ENCODE data around the gene TEX101. TPM values are rescaled to one million over a fixed set of nuclear protein-coding genes. Genes with fewer than 3 reads are reported as not detected.

Gene TEX101
- total RNA-seq, 1 experiment from 2014 or later = not detected

DNA sequence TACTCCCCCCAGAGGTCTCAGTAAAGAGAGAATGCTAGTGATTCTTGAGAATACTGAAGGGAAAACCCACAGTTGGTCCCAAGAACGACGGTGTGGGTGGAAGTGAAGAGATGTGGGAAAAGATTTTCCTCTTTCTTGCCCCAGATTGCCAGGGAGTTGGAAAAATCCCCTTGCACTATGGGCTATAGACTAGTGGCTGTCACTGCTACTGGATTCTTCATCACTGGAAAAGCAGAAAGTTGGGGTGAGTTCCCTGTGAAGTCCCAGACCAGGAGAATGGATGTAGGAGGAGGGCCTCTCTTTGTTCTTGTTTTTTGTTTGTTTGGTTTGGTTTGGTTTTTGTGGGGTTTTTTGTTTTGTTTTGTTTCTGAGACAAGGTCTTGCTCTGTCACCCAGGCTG, 39.3 kb downstream of the TEX101 start:
- CTCF ChIA-PET = no interaction called here
- Histone ChIP-seq H3K4me3 (ENCODE audit: low read depth in 2 of 2, low read length in 2 of 2) (no peak overlapping the region), H3K27ac (ENCODE audit: low read length) (no peak overlapping the region), H3K4me1 (ENCODE audit: control insufficient read depth, insufficient read depth, low read length) (no peaks in the 10 kb centered on the region), H3K9me3 (ENCODE audit: control insufficient read depth, insufficient read depth, low read depth, low read length) (no peaks in the 10 kb centered on the region), H3K36me3 (ENCODE audit: control insufficient read depth, insufficient read depth, low read length) (no peaks in the 10 kb centered on the region), H3K27me3 (ENCODE audit: control insufficient read depth, insufficient read depth, low read length) (no peaks in the 10 kb centered on the region)
- no peak for ATAC-seq
- no TSS peak for BruUV-seq (replicated peaks)
- POLR2A ChIA-PET = no interaction called here
- in situ Hi-C loops (cut with HindIII; ENCODE audit: low pct_unique_long_range_greater_than_20kb, low sequenced_read_pairs) = no loop called here
- no peak for DNase-seq (ENCODE audit: low read depth, low spot score)
- intact Hi-C loops (cut with micrococcal nuclease; ENCODE audit: unreplicated experiment) = no loop called here
- TF ChIP-seq, protein P1, sequence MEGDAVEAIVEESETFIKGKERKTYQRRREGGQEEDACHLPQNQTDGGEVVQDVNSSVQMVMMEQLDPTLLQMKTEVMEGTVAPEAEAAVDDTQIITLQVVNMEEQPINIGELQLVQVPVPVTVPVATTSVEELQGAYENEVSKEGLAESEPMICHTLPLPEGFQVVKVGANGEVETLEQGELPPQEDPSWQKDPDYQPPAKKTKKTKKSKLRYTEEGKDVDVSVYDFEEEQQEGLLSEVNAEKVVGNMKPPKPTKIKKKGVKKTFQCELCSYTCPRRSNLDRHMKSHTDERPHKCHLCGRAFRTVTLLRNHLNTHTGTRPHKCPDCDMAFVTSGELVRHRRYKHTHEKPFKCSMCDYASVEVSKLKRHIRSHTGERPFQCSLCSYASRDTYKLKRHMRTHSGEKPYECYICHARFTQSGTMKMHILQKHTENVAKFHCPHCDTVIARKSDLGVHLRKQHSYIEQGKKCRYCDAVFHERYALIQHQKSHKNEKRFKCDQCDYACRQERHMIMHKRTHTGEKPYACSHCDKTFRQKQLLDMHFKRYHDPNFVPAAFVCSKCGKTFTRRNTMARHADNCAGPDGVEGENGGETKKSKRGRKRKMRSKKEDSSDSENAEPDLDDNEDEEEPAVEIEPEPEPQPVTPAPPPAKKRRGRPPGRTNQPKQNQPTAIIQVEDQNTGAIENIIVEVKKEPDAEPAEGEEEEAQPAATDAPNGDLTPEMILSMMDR (IDR thresholded peaks at IDR 0.05) = no peak
- TF ChIP-seq TCF7L2 (IDR thresholded peaks at IDR 0.05; ENCODE audit: low read depth, low read length) (no peak), POLR2AphosphoS5 (IDR thresholded peaks at IDR 0.05; ENCODE audit: low read depth, low read length) (no peak), SIN3A (IDR thresholded peaks at IDR 0.05; ENCODE audit: borderline replicate concordance, insufficient read depth, low read depth, low read length) (no peak)
- TF ChIP-seq, protein P2, sequence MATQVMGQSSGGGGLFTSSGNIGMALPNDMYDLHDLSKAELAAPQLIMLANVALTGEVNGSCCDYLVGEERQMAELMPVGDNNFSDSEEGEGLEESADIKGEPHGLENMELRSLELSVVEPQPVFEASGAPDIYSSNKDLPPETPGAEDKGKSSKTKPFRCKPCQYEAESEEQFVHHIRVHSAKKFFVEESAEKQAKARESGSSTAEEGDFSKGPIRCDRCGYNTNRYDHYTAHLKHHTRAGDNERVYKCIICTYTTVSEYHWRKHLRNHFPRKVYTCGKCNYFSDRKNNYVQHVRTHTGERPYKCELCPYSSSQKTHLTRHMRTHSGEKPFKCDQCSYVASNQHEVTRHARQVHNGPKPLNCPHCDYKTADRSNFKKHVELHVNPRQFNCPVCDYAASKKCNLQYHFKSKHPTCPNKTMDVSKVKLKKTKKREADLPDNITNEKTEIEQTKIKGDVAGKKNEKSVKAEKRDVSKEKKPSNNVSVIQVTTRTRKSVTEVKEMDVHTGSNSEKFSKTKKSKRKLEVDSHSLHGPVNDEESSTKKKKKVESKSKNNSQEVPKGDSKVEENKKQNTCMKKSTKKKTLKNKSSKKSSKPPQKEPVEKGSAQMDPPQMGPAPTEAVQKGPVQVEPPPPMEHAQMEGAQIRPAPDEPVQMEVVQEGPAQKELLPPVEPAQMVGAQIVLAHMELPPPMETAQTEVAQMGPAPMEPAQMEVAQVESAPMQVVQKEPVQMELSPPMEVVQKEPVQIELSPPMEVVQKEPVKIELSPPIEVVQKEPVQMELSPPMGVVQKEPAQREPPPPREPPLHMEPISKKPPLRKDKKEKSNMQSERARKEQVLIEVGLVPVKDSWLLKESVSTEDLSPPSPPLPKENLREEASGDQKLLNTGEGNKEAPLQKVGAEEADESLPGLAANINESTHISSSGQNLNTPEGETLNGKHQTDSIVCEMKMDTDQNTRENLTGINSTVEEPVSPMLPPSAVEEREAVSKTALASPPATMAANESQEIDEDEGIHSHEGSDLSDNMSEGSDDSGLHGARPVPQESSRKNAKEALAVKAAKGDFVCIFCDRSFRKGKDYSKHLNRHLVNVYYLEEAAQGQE (IDR thresholded peaks at IDR 0.05; ENCODE audit: insufficient read depth in 1 of 2, low read depth in 2 of 2, low read length in 1 of 2) = no peak

DNA sequence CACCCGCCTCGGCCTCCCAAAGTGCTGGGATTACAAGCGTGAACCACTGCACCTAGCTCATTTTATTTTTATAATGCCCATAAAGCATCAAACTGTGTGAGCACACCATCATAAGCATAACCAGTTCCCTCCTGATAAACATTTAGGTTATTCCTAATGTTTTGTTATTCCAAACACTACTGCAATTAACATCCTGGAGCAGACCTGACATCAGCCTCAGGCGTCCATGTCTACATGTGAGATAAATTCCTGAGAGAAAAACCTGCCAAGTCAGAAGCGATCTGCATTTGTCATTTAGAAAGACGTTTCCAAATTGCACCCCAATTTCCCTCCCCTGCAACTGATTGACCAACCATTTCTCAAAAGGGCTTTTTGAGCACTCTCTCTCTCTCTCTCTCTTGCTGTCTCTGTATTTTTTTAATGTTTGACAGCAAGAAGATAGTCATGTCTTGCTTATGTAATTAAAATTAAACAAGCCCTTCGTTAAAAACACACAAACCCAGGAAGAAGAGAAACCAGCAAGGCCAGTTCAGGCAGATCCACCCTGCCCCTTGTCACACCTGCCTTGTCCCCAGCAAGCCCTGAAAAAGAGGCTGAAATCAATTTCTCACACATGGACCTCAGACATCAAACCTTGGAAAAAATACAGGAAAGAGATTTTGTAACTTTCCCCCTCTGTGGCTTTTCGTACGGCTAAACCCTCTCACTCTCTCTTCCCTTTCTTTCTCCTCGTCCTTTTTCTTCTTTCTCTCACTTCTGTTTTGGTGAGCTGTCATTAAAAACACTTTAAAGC, 40.8 kb downstream of the TEX101 start:
- BruUV-seq (replicated peaks) = no TSS peak
- H3K27me3 ChIP-seq (ENCODE audit: control insufficient read depth, insufficient read depth, low read length) = no peaks in the 10 kb centered on the region
- in situ Hi-C loops (cut with HindIII; ENCODE audit: low pct_unique_long_range_greater_than_20kb, low sequenced_read_pairs) (no loop called here), intact Hi-C loops (cut with micrococcal nuclease; ENCODE audit: unreplicated experiment) (no loop called here)
- ChIA-PET CTCF (no interaction called here), POLR2A (no interaction called here)
- H3K36me3 ChIP-seq (ENCODE audit: control insufficient read depth, insufficient read depth, low read length) = no peaks in the 10 kb centered on the region
- H3K4me3 ChIP-seq (ENCODE audit: low read depth in 2 of 2, low read length in 2 of 2) = no peak overlapping the region
- no peak for TF ChIP-seq POLR2AphosphoS5 (IDR thresholded peaks at IDR 0.05; ENCODE audit: low read depth, low read length)
- no peaks in the 10 kb centered on the region for H3K9me3 ChIP-seq (ENCODE audit: control insufficient read depth, insufficient read depth, low read depth, low read length)
- ATAC-seq = no peak
- DNase-seq (ENCODE audit: low read depth, low spot score) = no peak
- H3K4me1 ChIP-seq (ENCODE audit: control insufficient read depth, insufficient read depth, low read length) = no peaks in the 10 kb centered on the region
- H3K27ac ChIP-seq (ENCODE audit: low read length) = no peak overlapping the region

DNA sequence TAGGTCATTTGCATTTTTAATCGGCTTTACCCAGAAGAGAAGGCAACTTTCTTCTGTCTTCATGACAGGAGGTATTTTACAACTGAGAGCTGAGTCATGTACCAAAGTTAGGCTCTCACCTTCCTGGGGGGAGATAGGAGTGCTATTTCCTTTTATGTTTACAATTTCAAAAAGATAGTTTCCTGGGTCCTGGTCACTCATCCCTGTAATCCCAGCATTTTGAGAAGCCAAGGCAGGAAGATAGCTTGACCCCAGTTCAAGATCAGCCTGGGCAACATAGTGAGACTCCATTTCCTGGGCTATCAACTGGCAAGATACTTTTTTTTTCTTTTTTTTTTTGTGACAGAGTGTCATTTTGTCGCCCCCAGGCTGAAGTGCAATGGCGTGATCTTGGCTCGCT, 43.1 kb downstream of the TEX101 start:
- Histone ChIP-seq H3K36me3 (ENCODE audit: control insufficient read depth, insufficient read depth, low read length) (no peaks in the 10 kb centered on the region), H3K4me3 (ENCODE audit: low read depth in 2 of 2, low read length in 2 of 2) (no peak overlapping the region), H3K4me1 (ENCODE audit: control insufficient read depth, insufficient read depth, low read length) (no peaks in the 10 kb centered on the region), H3K27ac (ENCODE audit: low read length) (no peak overlapping the region), H3K27me3 (ENCODE audit: control insufficient read depth, insufficient read depth, low read length) (no peaks in the 10 kb centered on the region), H3K9me3 (ENCODE audit: control insufficient read depth, insufficient read depth, low read depth, low read length) (no peaks in the 10 kb centered on the region)
- in situ Hi-C loops (cut with HindIII; ENCODE audit: low pct_unique_long_range_greater_than_20kb, low sequenced_read_pairs) (no loop called here), intact Hi-C loops (cut with micrococcal nuclease; ENCODE audit: unreplicated experiment) (no loop called here)
- TF ChIP-seq, protein P2 (IDR thresholded peaks at IDR 0.05; ENCODE audit: insufficient read depth in 1 of 2, low read depth in 2 of 2, low read length in 1 of 2) = no peak
- no peak for TF ChIP-seq POLR2AphosphoS5 (IDR thresholded peaks at IDR 0.05; ENCODE audit: low read depth, low read length)
- TF ChIP-seq SIN3A (IDR thresholded peaks at IDR 0.05; ENCODE audit: borderline replicate concordance, insufficient read depth, low read depth, low read length) = no peak
- TF ChIP-seq TCF7L2 (IDR thresholded peaks at IDR 0.05; ENCODE audit: low read depth, low read length) = no peak
- TF ChIP-seq, protein P1 (IDR thresholded peaks at IDR 0.05) = no peak
- ChIA-PET POLR2A (no interaction called here), CTCF (no interaction called here)
- BruUV-seq (replicated peaks) = no TSS peak
- DNase-seq (ENCODE audit: low read depth, low spot score) (no peak), ATAC-seq (no peak)

Measured in Panc1 (cell line).